ENCODE data around the gene MAOB. TPM values are rescaled to one million over a fixed set of nuclear protein-coding genes. Genes with fewer than 3 reads are reported as not detected.

MAOB gene
- total RNA-seq, 1 experiment from 2014 or later, result 0.74 TPM

DNA sequence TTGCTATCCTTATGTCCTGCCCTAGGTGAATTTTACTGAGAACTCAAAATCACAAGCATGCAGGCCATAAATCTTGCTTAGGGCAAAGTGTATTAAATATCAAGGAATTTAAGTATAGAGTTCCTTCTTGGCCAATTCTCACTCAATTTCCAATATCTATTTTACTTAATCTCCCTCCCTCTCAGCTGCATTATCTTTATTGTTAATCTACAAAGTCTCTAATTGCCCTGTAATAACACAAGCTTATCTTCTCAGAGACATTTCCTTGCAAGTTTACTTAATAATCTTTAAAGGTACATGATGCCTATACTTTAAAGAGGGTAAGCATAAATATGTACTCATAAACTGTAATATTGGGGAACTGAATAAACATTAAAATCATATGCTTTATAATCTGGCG is 26.9 kb upstream of the MAOB start:
- TF ChIP-seq ZNF512 (CRISPR knock-in tag; IDR thresholded peaks at IDR 0.05; ENCODE audit: borderline replicate concordance), result no peak
- no peak for TF ChIP-seq ZNF232 (CRISPR knock-in tag; IDR thresholded peaks at IDR 0.05)
- TF ChIP-seq SMAD3 (CRISPR knock-in tag; IDR thresholded peaks at IDR 0.05; ENCODE audit: borderline replicate concordance), result no peak
- no peak for TF ChIP-seq PRRX2 (CRISPR knock-in tag; IDR thresholded peaks at IDR 0.05)
- no peak for TF ChIP-seq FOXK1 (CRISPR knock-in tag; IDR thresholded peaks at IDR 0.05)
- no peak for TF ChIP-seq IRF1 (CRISPR knock-in tag; IDR thresholded peaks at IDR 0.05)
- no peak for TF ChIP-seq TEAD1 (CRISPR knock-in tag; IDR thresholded peaks at IDR 0.05)
- TF ChIP-seq ZNF425 (CRISPR knock-in tag; conservative IDR thresholded peaks at IDR 0.05), result no peak
- TF ChIP-seq ARID4B (CRISPR knock-in tag; IDR thresholded peaks at IDR 0.05; ENCODE audit: borderline replicate concordance), result no peak
- no peak for TF ChIP-seq IRF2 (CRISPR knock-in tag; IDR thresholded peaks at IDR 0.05; ENCODE audit: borderline replicate concordance, low read depth)
- TF ChIP-seq NFATC4 (CRISPR knock-in tag; IDR thresholded peaks at IDR 0.05), result no peak
- no peak for TF ChIP-seq USF2 (CRISPR knock-in tag; IDR thresholded peaks at IDR 0.05)
- no peak for TF ChIP-seq PREB (CRISPR knock-in tag; IDR thresholded peaks at IDR 0.05; ENCODE audit: borderline replicate concordance)
- no peak for TF ChIP-seq GRHL2 (CRISPR knock-in tag; IDR thresholded peaks at IDR 0.05; ENCODE audit: insufficient replicate concordance, severe bottlenecking)
- TF ChIP-seq ESRRA (CRISPR knock-in tag; IDR thresholded peaks at IDR 0.05; ENCODE audit: borderline replicate concordance), result no peak
- no peak for ATAC-seq
- H3K9me3 Mint-ChIP-seq, result no peaks in the 10 kb centered on the region
- H3K4me1 Mint-ChIP-seq, result no peaks in the 10 kb centered on the region; the same call in 1 of the 2 replicates
- H3K27me3 Mint-ChIP-seq (ENCODE audit: low read depth), result no peaks in the 10 kb centered on the region; the same call in 1 of the 2 replicates
- ChIA-PET CTCF (no interaction called here), POLR2A (no interaction called here)
- DNase-seq (ENCODE audit: low spot score), result no peak
- H3K36me3 Mint-ChIP-seq, result no peaks in the 10 kb centered on the region
- H3K4me3 Mint-ChIP-seq, result no peak overlapping the region
- no peak overlapping the region for H3K27ac Mint-ChIP-seq
